Measurements from ENCODE around the gene THEM5. TPM values are rescaled to one million over a fixed set of nuclear protein-coding genes. Genes with fewer than 3 reads are reported as not detected.
A peak's percentile ranks its signal among the peaks of the same experiment; 100 is the strongest.

Gene THEM5
- total and polyA plus RNA-seq, 4 donors: 1.5 to 1.8 TPM; not detected in 2

GRCh38 chr1:151827853-151828252, 25.7 kb downstream of the THEM5 start:
- H3K4me1 ChIP-seq (ENCODE audit: control insufficient read depth, insufficient read depth, low read length): peaks cover 39% of the 10 kb centered on the region
- no peak overlapping the region for H3K4me3 ChIP-seq (ENCODE audit: low read depth, low read length)
- no peak overlapping the region for H3K27ac ChIP-seq (ENCODE audit: low read depth, low read length)
- no peaks in the 10 kb centered on the region for H3K9me3 ChIP-seq (ENCODE audit: control insufficient read depth, insufficient read depth, low read length)
- no peaks in the 10 kb centered on the region for H3K27me3 ChIP-seq (ENCODE audit: control insufficient read depth, insufficient read depth, low read length)
- no peaks in the 10 kb centered on the region for H3K36me3 ChIP-seq (ENCODE audit: control insufficient read depth, insufficient read depth, low read length)
- 100% methylated on average over 2 of the region's 9 CpGs for WGBS (ENCODE audit: insufficient coverage)
- no peak for DNase-seq (ENCODE audit: low read depth in 4 of 6, low spot score in 6 of 6)

- no peaks in the 10 kb centered on the region for H3K9me3 ChIP-seq (ENCODE audit: control insufficient read depth, insufficient read depth, low read length)
- H3K27ac ChIP-seq (ENCODE audit: low read depth, low read length): no peak overlapping the region
- WGBS (ENCODE audit: insufficient coverage): 41% methylated on average over 11 of the region's 21 CpGs
- no peaks in the 10 kb centered on the region for H3K36me3 ChIP-seq (ENCODE audit: control insufficient read depth, insufficient read depth, low read length)
- DNase-seq (ENCODE audit: low read depth in 4 of 6, low spot score in 6 of 6): no peak
- no peak overlapping the region for H3K4me3 ChIP-seq (ENCODE audit: low read depth, low read length)
- H3K4me1 ChIP-seq (ENCODE audit: control insufficient read depth, insufficient read depth, low read length): peaks cover 31% of the 10 kb centered on the region
- no peaks in the 10 kb centered on the region for H3K27me3 ChIP-seq (ENCODE audit: control insufficient read depth, insufficient read depth, low read length)
These were observed 27.5 kb downstream of the THEM5 start for GRCh38 chr1:151825751-151826660.

- Histone ChIP-seq H3K27ac (ENCODE audit: low read depth, low read length) (no peak overlapping the region), H3K4me3 (ENCODE audit: low read depth, low read length) (no peak overlapping the region)
- WGBS (ENCODE audit: insufficient coverage): 58% methylated on average over 7 of the region's 9 CpGs
These were observed 28.3 kb downstream of the THEM5 start for GRCh38 chr1:151825204-151825603.

GRCh38 chr1:151823175-151823574, 30.3 kb downstream of the THEM5 start:
- H3K27me3 ChIP-seq (ENCODE audit: control insufficient read depth, insufficient read depth, low read length): no peaks in the 10 kb centered on the region
- H3K9me3 ChIP-seq (ENCODE audit: control insufficient read depth, insufficient read depth, low read length): no peaks in the 10 kb centered on the region
- DNase-seq (ENCODE audit: low read depth in 4 of 6, low spot score in 6 of 6): no peak
- H3K4me3 ChIP-seq (ENCODE audit: low read depth, low read length): no peak overlapping the region
- WGBS (ENCODE audit: insufficient coverage): 80% methylated on average over 7 of the region's 8 CpGs
- H3K36me3 ChIP-seq (ENCODE audit: control insufficient read depth, insufficient read depth, low read length): no peaks in the 10 kb centered on the region
- no peak overlapping the region for H3K27ac ChIP-seq (ENCODE audit: low read depth, low read length)
- peaks cover 14% of the 10 kb centered on the region for H3K4me1 ChIP-seq (ENCODE audit: control insufficient read depth, insufficient read depth, low read length)

More at GRCh38 chr1:151825204-151825603, 28.3 kb downstream of the THEM5 start:
- H3K9me3 ChIP-seq (ENCODE audit: control insufficient read depth, insufficient read depth, low read length): no peaks in the 10 kb centered on the region
- peaks cover 31% of the 10 kb centered on the region for H3K4me1 ChIP-seq (ENCODE audit: control insufficient read depth, insufficient read depth, low read length)
- DNase-seq (ENCODE audit: low read depth in 4 of 6, low spot score in 6 of 6): peak in 1 of 6 donors; percentile 35
- H3K27me3 ChIP-seq (ENCODE audit: control insufficient read depth, insufficient read depth, low read length): no peaks in the 10 kb centered on the region
- no peaks in the 10 kb centered on the region for H3K36me3 ChIP-seq (ENCODE audit: control insufficient read depth, insufficient read depth, low read length)

GRCh38 chr1:151822404-151822803, 31.1 kb downstream of the THEM5 start:
- DNase-seq (ENCODE audit: low read depth in 4 of 6, low spot score in 6 of 6): no peak

GRCh38 chr1:151820940-151821339, 32.6 kb downstream of the THEM5 start:
- no peaks in the 10 kb centered on the region for H3K36me3 ChIP-seq (ENCODE audit: control insufficient read depth, insufficient read depth, low read length)
- H3K4me1 ChIP-seq (ENCODE audit: control insufficient read depth, insufficient read depth, low read length): peaks cover 15% of the 10 kb centered on the region
- H3K4me3 ChIP-seq (ENCODE audit: low read depth, low read length): no peak overlapping the region
- no peaks in the 10 kb centered on the region for H3K27me3 ChIP-seq (ENCODE audit: control insufficient read depth, insufficient read depth, low read length)
- no peak overlapping the region for H3K27ac ChIP-seq (ENCODE audit: low read depth, low read length)
- H3K9me3 ChIP-seq (ENCODE audit: control insufficient read depth, insufficient read depth, low read length): no peaks in the 10 kb centered on the region
- peak in 1 of 6 donors; percentile 21 for DNase-seq (ENCODE audit: low read depth in 4 of 6, low spot score in 6 of 6)
- no CpG with 5 or more reads among the region's 2 CpGs for WGBS (ENCODE audit: insufficient coverage)

More at GRCh38 chr1:151822404-151822803, 31.1 kb downstream of the THEM5 start:
- WGBS (ENCODE audit: insufficient coverage): 53% methylated on average over 4 of the region's 7 CpGs
- Histone ChIP-seq H3K9me3 (ENCODE audit: control insufficient read depth, insufficient read depth, low read length) (no peaks in the 10 kb centered on the region), H3K27me3 (ENCODE audit: control insufficient read depth, insufficient read depth, low read length) (no peaks in the 10 kb centered on the region), H3K4me3 (ENCODE audit: low read depth, low read length) (no peak overlapping the region), H3K4me1 (ENCODE audit: control insufficient read depth, insufficient read depth, low read length) (peaks cover 15% of the 10 kb centered on the region), H3K36me3 (ENCODE audit: control insufficient read depth, insufficient read depth, low read length) (no peaks in the 10 kb centered on the region), H3K27ac (ENCODE audit: low read depth, low read length) (no peak overlapping the region)

GRCh38 chr1:151819976-151820623, 33.4 kb downstream of the THEM5 start:
- no peaks in the 10 kb centered on the region for H3K36me3 ChIP-seq (ENCODE audit: control insufficient read depth, insufficient read depth, low read length)
- peaks cover 6% of the 10 kb centered on the region for H3K4me1 ChIP-seq (ENCODE audit: control insufficient read depth, insufficient read depth, low read length)
- no peak for DNase-seq (ENCODE audit: low read depth in 4 of 6, low spot score in 6 of 6)
- H3K4me3 ChIP-seq (ENCODE audit: low read depth, low read length): no peak overlapping the region
- H3K9me3 ChIP-seq (ENCODE audit: control insufficient read depth, insufficient read depth, low read length): no peaks in the 10 kb centered on the region
- WGBS (ENCODE audit: insufficient coverage): 86% methylated on average over 2 of the region's 7 CpGs
- no peaks in the 10 kb centered on the region for H3K27me3 ChIP-seq (ENCODE audit: control insufficient read depth, insufficient read depth, low read length)
- no peak overlapping the region for H3K27ac ChIP-seq (ENCODE audit: low read depth, low read length)

GRCh38 chr1:151819227-151819835, 34.2 kb downstream of the THEM5 start:
- Histone ChIP-seq H3K27me3 (ENCODE audit: control insufficient read depth, insufficient read depth, low read length) (no peaks in the 10 kb centered on the region), H3K27ac (ENCODE audit: low read depth, low read length) (no peak overlapping the region), H3K36me3 (ENCODE audit: control insufficient read depth, insufficient read depth, low read length) (no peaks in the 10 kb centered on the region), H3K4me3 (ENCODE audit: low read depth, low read length) (no peak overlapping the region), H3K4me1 (ENCODE audit: control insufficient read depth, insufficient read depth, low read length) (peaks cover 4% of the 10 kb centered on the region), H3K9me3 (ENCODE audit: control insufficient read depth, insufficient read depth, low read length) (no peaks in the 10 kb centered on the region)
- 83% methylated on average over 11 of the region's 12 CpGs for WGBS (ENCODE audit: insufficient coverage)
- DNase-seq (ENCODE audit: low read depth in 4 of 6, low spot score in 6 of 6): no peak

GRCh38 chr1:151817353-151817730, 36.2 kb downstream of the THEM5 start:
- Histone ChIP-seq H3K27me3 (ENCODE audit: control insufficient read depth, insufficient read depth, low read length) (no peaks in the 10 kb centered on the region), H3K4me3 (ENCODE audit: low read depth, low read length) (no peak overlapping the region), H3K9me3 (ENCODE audit: control insufficient read depth, insufficient read depth, low read length) (no peaks in the 10 kb centered on the region), H3K4me1 (ENCODE audit: control insufficient read depth, insufficient read depth, low read length) (peaks cover 4% of the 10 kb centered on the region), H3K27ac (ENCODE audit: low read depth, low read length) (no peak overlapping the region), H3K36me3 (ENCODE audit: control insufficient read depth, insufficient read depth, low read length) (no peaks in the 10 kb centered on the region)
- no peak for DNase-seq (ENCODE audit: low read depth in 4 of 6, low spot score in 6 of 6)
- WGBS (ENCODE audit: insufficient coverage): 66% methylated on average over 4 of the region's 7 CpGs
